Activated CD8-positive, alpha-beta memory T cell treated with anti-CD3 and anti-CD28 coated beads for 24 hours (primary cell): ENCODE results near the gene GRID1.
A peak's percentile ranks its signal among the peaks of the same experiment; 100 is the strongest.
"Not testable (repeated sequence)": the region's sequence is repeated elsewhere in the genome, so short reads cannot be mapped to it uniquely, and the experiment has no call there.

ENCODE experiments used
- DNase-seq: peaks from one replicate; pipeline ENCODE4 v3.0.0-alpha.2; 2020

GRID1 gene

GRCh38 chr10:86122646-86123045 is 243.9 kb downstream of the GRID1 start:
- DNase-seq: no peak

DNA sequence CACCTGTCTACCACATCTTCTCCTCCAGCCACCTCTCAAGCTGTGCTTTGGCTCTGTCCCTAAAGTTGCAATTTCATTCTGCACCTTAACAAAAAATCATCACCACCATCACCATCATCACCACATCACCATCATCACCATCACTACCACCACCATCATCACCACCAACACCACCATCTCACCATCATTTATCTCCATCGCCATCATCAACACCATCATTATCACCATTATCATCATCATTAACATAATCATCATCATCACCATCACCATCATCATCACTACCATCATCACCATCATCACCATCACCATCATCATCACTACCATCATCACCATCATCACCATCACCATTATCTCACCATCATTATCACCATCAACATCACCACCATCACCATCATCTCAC is 245.4 kb downstream of the GRID1 start:
- DNase-seq: no peak

- DNase-seq: peak; percentile 13
Observed at GRCh38 chr10:86117051-86117450, 249.5 kb downstream of the GRID1 start.

DNA sequence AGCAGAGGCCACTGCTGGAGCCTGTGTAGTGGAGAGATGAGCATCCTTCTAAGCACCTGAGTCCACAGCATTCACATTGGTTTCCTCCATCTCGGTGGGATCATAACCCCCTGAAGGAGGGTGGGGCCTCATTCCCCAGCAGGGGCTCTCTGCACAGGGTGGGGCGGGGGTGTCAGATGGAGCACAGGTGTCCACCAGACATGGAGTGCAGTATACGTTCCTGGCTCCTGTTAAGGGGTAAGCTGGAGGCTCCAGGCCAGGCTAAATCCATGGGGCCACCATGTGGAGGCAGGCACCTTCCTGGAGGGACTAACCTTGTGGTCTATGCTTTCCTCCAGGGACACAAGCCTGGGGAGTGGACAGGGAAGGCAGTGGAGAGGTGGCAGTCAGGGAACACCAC is 252.6 kb downstream of the GRID1 start:
- no peak for DNase-seq

DNA sequence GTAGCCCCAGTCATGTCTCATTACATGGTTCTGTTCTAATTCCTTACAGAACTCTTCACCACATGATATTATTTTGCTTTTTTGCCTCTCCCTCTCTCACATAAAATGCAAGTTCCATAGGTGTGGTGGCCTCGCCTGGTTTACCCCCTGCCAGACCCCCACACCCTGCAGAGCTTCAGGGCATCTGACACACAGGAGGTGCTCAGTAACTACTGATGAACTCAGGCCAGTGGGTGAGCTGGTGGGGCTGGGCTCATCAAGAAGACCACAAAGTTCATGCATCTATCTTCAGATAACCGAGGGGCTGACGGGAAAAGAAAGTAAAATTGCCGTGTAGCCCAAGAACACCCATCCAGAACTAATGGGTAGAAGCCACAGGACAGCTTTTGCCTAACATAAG is 253.1 kb downstream of the GRID1 start:
- DNase-seq: no peak

GRCh38 chr10:86113044-86113443 is 253.6 kb downstream of the GRID1 start:
- no peak for DNase-seq

GRCh38 chr10:86111902-86112545 is 254.6 kb downstream of the GRID1 start:
- DNase-seq: no peak

- no peak for DNase-seq
Observed at GRCh38 chr10:86110156-86110786, 256.3 kb downstream of the GRID1 start.

- DNase-seq: no peak
Observed at GRCh38 chr10:86109421-86109820, 257.2 kb downstream of the GRID1 start.

DNA sequence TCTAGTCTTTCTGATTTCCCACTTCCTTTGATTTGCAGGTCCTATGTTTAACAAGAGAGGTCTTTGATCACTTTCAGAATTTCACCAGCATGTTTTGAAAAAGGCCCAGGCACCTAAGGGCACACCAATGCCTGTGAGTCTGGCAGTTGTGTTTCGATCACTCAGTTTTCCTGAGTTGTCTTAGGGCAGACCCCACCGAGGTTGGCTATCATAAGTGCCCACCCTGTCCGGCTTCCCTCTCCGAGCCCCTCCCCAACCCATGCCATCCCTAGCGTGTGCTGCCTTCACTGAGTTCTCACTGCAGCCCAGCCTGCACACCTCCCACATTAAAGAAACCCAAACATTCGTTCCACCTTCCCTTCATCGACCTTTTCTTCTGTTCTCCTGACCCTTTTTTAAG is 257.9 kb downstream of the GRID1 start:
- DNase-seq: no peak

- DNase-seq: not testable (repeated sequence)
Observed at GRCh38 chr10:86107611-86108310, 258.8 kb downstream of the GRID1 start.

DNA sequence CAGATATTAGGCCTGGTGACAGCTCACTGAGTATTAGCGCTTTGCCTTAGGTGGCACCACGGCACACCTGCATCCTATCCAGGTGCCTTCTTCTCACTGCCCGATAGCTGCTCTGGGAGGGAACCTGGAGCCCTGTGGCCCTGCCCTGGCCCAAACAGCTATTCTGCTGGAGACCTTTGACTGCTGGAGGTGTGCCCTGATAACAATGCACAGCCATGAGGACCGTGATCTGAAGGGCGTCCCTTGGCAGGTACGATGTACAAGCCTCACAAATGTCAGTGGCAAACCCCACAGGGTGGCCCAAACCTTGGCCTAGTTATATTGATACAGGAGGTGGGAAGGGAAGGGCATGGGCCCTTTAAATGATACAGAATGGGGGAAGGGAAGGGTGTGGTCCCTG is 259.5 kb downstream of the GRID1 start:
- no peak for DNase-seq

GRCh38 chr10:86106616-86107015 is 260.0 kb downstream of the GRID1 start:
- no peak for DNase-seq

GRCh38 chr10:86105640-86106039 is 261.0 kb downstream of the GRID1 start:
- no peak for DNase-seq

- DNase-seq: no peak
Observed at GRCh38 chr10:86105181-86105580, 261.4 kb downstream of the GRID1 start.

GRCh38 chr10:86104611-86105145 is 261.9 kb downstream of the GRID1 start:
- DNase-seq: no peak

DNA sequence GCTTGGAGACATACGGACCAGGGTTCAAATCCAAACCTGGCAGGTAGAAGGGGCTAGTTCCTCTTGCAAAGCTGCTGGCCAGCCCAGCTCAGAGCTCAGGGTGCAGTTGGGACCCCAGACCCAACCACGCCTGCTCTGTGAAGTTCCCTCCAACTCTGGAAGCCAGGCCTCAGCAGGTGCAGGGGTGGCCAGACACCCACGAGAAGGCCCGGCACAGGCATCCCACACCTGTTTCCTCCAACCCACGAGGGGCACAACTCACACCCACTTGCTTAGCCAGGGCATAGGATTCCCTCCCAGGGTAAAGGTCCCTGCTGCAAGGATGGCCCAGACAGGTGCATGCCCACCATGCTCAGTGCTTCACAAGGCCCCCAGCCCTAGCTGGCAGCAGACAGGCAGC is 262.4 kb downstream of the GRID1 start:
- DNase-seq: no peak

DNA sequence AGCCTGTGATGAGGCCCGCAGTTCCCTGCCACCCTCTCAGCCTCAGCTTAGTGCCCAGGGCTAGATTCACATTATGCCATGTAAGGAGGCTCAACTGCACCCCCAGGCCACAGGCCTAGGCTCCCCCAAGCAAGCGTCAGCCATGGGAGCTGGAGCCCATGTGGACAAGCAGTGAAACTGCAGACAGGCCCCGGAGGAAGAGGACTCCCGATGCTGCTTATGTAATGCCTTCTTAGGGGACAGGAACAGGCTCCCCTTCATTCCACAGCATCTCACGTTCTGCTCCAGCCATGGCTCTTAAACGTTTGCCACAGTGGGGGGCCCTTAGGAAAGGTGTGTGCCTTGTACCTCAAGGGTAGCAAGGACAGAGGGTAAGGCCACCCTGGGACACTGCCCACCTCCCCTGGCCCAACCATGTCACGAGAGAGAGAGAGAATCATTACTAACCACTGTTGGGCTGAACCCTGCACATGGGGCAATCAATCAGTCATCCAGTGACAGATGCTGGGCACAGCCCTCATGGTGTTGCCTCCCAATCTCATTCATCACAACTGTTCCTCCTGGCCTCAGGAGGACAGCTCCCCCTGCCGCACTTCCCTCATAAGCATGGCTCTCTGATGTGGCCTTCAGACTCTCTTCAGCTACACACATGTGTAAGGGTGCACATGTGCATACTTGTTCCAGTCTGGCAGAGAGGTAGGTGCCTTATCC is 263.0 kb downstream of the GRID1 start:
- DNase-seq: no peak

DNA sequence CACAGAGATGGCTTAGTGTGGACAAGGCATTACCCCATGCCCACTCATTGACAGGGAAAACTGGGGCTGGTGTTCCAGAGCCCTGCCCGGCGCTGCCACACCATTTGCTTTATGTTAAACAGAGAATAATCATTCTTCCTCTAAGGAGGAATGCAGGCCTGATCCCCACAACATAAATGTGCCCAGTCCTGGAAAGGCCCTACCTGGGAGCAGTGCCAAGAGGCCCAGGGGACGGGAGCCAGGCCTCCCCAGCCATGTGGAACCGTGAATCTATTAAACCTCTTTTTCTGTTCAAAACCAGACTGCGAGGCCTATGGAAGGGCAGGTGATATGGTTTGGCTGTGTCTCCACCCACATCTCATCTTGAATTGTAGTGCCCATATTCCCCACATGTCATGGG is 264.1 kb downstream of the GRID1 start:
- no peak for DNase-seq

GRCh38 chr10:86102031-86102430 is 264.6 kb downstream of the GRID1 start:
- DNase-seq: no peak

- no peak for DNase-seq
Observed at GRCh38 chr10:86100581-86101061, 266.0 kb downstream of the GRID1 start.

GRCh38 chr10:86099542-86100334 is 266.9 kb downstream of the GRID1 start:
- DNase-seq: no peak
